WTC11 (cell line): ENCODE results near the gene MLPH.

ENCODE experiments used
- ATF6 ChIP-seq: sonication (generic); formaldehyde crosslinking; IDR thresholded peaks from 2 replicates; pipeline ENCODE4 v1.8.1; 2023; ENCODE audit warnings: mild to moderate bottlenecking, missing genetic modification reagents
- CTCF ChIP-seq: fragments of 200-600 bp; IDR thresholded peaks from 2 replicates; pipeline ENCODE4 v1.8.0; 2022; ENCODE audit warnings: antibody characterized with exemption
- ESRRA ChIP-seq: sonication (generic); formaldehyde crosslinking; IDR thresholded peaks from 2 replicates; pipeline ENCODE4 v1.8.1; 2022; ENCODE audit warnings: mild to moderate bottlenecking, missing genetic modification reagents, borderline replicate concordance
- FOXP4 ChIP-seq: sonication (generic); formaldehyde crosslinking; IDR thresholded peaks from 2 replicates; pipeline ENCODE4 v1.8.0; 2022; ENCODE audit warnings: mild to moderate bottlenecking, missing genetic modification reagents
- NFYB ChIP-seq: sonication (generic); formaldehyde crosslinking; conservative IDR thresholded peaks from 2 replicates; pipeline ENCODE4 v1.8.0; 2022; ENCODE audit warnings: low read depth, missing genetic modification reagents
- TP53 ChIP-seq: sonication (generic); formaldehyde crosslinking; IDR thresholded peaks from 2 replicates; pipeline ENCODE4 v1.8.1; 2023; ENCODE audit warnings: mild to moderate bottlenecking, missing genetic modification reagents
- ZNF121 ChIP-seq: sonication (generic); formaldehyde crosslinking; IDR thresholded peaks from 2 replicates; pipeline ENCODE4 v1.8.0; 2023; ENCODE audit warnings: missing genetic modification reagents
- ZNF263 ChIP-seq: sonication (generic); formaldehyde crosslinking; IDR thresholded peaks from 2 replicates; pipeline ENCODE4 v1.8.1; 2022; ENCODE audit warnings: low read depth, mild to moderate bottlenecking, moderate library complexity, missing genetic modification reagents
- TF ChIP-seq, protein P1 (sequence below): sonication (generic); formaldehyde crosslinking; IDR thresholded peaks from 2 replicates; pipeline ENCODE4 v1.8.0; 2022; ENCODE audit warnings: mild to moderate bottlenecking, missing genetic modification reagents

DNA sequence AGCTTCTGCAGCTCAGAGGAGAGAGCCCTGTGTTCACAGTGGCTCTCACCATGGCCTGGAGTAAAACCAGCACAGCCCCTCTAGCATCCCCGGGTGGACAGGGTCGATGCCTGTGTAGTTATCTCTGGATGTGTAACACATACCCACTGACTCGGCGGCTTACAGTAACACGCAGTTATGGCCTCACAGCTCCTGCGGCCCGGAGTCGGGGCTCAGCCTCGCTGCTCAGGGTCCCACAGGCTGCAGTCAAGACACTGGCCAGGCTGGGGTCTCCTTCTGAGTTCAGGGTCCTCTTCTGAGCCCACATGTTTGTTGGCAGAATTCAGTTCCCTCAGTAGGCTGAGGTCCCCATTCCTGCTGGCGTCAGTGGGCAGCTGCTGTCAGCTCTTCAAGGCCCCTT is 106.0 kb downstream of the MLPH start:
- TF ChIP-seq CTCF (no peak), ESRRA (CRISPR knock-in tag) (no peak), ZNF263 (no peak), TP53 (CRISPR knock-in tag) (no peak), NFYB (CRISPR knock-in tag) (no peak), FOXP4 (no peak), ATF6 (no peak), ZNF121 (CRISPR knock-in tag) (no peak)
- TF ChIP-seq, protein P1, sequence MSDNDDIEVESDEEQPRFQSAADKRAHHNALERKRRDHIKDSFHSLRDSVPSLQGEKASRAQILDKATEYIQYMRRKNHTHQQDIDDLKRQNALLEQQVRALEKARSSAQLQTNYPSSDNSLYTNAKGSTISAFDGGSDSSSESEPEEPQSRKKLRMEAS = no peak
